PFSK-1 (cell line): ENCODE results near the gene EPHA7.

ENCODE experiments used
- FOXP2 ChIP-seq: optimal IDR thresholded peaks from 2 replicates; pipeline ENCODE3; 2011; ENCODE audit warnings: borderline replicate concordance, control low read depth, inconsistent platforms; ENCODE audit not compliant: insufficient read depth; ENCODE audit errors: extremely low read length, extremely low read depth
- POLR2AphosphoS5 ChIP-seq: IDR thresholded peaks from 2 replicates; pipeline ENCODE4 v1.6.1; 2012; ENCODE audit warnings: low read depth, mild to moderate bottlenecking, control low read depth, low read length, moderate library complexity
- SIN3A ChIP-seq: IDR thresholded peaks from 2 replicates; pipeline ENCODE4 v1.6.1; 2012; ENCODE audit warnings: mild to moderate bottlenecking, low read length, moderate library complexity, borderline replicate concordance; ENCODE audit not compliant: insufficient read depth
- TAF1 ChIP-seq: IDR thresholded peaks from 2 replicates; pipeline ENCODE4 v1.6.1; 2012; ENCODE audit warnings: low read length, control low read depth, borderline replicate concordance; ENCODE audit not compliant: insufficient read depth
- TF ChIP-seq, protein P1 (sequence below), 2 experiments: IDR thresholded peaks; 2 replicates each; pipeline versions ENCODE4 v1.6.1 to v1.8.0; 2011 to 2012; ENCODE audit warnings: low read depth in 2 of 2, low read length in 2 of 2, control low read depth in 1 of 2, inconsistent platforms in 1 of 2, mild to moderate bottlenecking in 1 of 2, moderate library complexity in 1 of 2; ENCODE audit not compliant: insufficient read depth in 1 of 2

The EPHA7 gene

DNA sequence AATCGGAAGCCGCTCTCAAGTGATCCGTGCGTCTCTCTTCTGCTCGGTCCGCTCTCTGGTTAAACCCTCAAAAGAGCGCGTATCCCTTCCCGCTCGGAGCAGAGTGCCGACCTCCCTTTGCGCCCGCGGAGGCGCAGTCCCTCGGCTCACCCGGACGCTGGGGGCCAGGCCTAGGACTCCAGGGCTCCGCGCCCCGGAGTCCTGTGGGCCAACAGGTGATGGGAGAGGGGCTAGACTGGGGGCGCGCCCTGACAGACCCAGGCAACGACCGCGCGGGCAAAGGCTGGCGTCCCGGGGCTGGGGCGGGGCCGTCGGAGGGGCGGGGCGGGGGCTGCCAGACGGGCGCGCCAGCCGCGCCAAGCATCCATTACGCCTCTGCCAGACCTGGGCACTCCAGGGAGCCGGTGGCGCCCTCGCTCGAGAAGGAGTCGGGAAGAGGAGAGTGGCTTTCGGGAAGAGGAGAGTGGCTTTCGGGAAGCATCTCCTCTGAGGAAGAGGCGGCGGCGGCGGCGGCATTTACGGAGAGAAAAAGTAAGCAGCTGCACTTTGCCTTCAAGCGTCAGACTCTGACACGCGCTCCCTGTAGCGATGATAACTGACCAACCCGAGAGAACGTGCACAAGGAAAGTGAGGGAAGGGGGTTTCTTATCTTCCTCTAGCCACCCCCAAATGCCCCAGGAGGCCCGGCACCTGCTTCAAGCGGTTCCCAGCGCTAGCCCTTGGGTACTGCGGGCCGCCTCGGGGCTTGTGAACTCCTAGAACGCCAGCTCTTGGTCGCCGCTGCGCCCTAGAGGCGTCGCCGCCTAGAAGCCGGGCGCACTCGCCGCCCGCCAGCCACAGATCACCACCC lies 2.6 kb downstream of the EPHA7 start:
- TF ChIP-seq POLR2AphosphoS5 (no peak), SIN3A (no peak), TAF1 (no peak), FOXP2 (no peak)
- TF ChIP-seq, protein P1, sequence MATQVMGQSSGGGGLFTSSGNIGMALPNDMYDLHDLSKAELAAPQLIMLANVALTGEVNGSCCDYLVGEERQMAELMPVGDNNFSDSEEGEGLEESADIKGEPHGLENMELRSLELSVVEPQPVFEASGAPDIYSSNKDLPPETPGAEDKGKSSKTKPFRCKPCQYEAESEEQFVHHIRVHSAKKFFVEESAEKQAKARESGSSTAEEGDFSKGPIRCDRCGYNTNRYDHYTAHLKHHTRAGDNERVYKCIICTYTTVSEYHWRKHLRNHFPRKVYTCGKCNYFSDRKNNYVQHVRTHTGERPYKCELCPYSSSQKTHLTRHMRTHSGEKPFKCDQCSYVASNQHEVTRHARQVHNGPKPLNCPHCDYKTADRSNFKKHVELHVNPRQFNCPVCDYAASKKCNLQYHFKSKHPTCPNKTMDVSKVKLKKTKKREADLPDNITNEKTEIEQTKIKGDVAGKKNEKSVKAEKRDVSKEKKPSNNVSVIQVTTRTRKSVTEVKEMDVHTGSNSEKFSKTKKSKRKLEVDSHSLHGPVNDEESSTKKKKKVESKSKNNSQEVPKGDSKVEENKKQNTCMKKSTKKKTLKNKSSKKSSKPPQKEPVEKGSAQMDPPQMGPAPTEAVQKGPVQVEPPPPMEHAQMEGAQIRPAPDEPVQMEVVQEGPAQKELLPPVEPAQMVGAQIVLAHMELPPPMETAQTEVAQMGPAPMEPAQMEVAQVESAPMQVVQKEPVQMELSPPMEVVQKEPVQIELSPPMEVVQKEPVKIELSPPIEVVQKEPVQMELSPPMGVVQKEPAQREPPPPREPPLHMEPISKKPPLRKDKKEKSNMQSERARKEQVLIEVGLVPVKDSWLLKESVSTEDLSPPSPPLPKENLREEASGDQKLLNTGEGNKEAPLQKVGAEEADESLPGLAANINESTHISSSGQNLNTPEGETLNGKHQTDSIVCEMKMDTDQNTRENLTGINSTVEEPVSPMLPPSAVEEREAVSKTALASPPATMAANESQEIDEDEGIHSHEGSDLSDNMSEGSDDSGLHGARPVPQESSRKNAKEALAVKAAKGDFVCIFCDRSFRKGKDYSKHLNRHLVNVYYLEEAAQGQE (IDR thresholded peaks at IDR 0.05; ENCODE audit: insufficient read depth in 1 of 2, low read depth in 2 of 2, low read length in 2 of 2) = no peak

DNA sequence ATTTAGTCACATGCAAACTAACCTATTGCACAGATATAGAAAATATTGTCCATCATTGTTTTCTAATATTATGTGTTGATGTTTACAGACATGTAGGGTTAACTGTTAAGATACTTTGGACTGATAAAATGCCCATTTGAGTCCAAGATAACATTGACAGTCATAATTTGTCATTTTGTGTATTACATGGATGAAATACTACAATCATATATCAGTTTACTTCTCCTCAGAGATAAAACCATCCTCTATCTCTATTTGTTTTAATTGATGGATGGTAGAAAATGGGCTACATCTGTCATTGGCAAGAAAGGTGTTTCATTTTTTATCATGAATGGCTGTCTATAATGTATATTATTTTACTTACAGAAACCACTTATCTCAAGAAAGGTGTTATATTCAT lies 6.2 kb downstream of the EPHA7 start:
- TF ChIP-seq TAF1 (no peak), POLR2AphosphoS5 (no peak)
- TF ChIP-seq, protein P1 (IDR thresholded peaks at IDR 0.05; ENCODE audit: insufficient read depth in 1 of 2, low read depth in 2 of 2, low read length in 2 of 2) = no peak

DNA sequence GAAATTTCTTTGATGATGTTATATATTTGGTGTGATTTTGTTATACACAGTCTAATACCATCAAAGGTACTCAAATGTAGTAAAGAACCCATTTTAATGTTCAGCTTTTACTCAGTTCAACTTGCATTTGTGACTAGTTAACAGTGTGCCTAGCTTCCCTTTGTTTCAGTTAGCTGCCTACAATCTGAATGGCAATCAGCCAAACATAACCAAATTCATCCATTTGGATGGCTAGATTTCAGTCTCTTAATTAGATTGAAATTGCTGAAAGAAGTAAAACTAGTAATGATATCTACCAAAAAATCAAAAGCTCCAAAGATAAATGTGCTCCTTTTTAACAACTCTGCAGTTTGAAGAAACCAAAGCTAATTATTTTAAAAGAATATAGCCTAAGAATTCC lies 6.9 kb downstream of the EPHA7 start:
- no peak for TF ChIP-seq FOXP2
- no peak for TF ChIP-seq TAF1
- TF ChIP-seq, protein P1 (IDR thresholded peaks at IDR 0.05; ENCODE audit: insufficient read depth in 1 of 2, low read depth in 2 of 2, low read length in 2 of 2) = no peak
- no peak for TF ChIP-seq POLR2AphosphoS5
- no peak for TF ChIP-seq SIN3A

DNA sequence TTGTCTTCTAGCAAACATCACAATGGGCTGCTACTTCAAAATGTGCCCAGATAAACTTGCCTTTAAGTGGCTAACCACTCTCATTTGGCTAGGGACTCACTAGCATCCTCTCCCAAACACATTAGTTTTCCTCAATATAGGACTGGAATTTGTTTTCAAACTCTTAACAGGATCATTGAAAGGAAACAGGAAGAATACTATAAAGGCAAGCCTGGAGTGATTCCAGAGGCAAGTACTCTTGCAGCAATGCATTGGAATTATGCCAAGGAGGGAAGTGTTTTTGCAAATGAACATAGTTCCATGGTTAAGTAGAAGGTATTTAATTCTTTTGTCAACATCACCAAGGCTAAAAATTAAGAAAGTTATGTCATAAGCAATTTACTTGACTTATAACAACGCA lies 12.2 kb downstream of the EPHA7 start:
- TF ChIP-seq, protein P1 (IDR thresholded peaks at IDR 0.05; ENCODE audit: insufficient read depth in 1 of 2, low read depth in 2 of 2, low read length in 2 of 2) = no peak
- no peak for TF ChIP-seq FOXP2

DNA sequence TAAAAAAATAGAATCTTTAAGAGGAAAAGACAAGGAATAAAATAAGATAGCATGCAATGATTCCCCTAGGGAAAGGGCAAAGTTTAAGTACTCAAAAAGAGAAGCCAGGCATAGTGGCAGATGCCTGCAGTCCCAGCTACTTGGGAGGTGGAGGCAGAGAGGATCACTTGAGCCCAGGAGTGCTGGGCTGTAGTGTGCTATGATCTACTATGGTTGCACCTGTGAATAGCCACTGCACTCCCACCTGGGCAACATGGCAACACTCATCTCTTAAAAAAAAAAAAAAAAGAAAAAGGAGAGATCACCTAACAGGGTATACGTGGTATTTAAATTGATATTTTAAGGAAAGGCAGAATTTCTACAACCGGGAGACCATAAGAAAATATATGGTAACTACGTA lies 16.0 kb downstream of the EPHA7 start:
- TF ChIP-seq FOXP2 (no peak), POLR2AphosphoS5 (no peak), SIN3A (no peak), TAF1 (no peak)
- TF ChIP-seq, protein P1 (IDR thresholded peaks at IDR 0.05; ENCODE audit: insufficient read depth in 1 of 2, low read depth in 2 of 2, low read length in 2 of 2) = no peak
